Measurements from ENCODE around the gene FCAMR.

- TF ChIP-seq YY1 (IDR thresholded peaks at IDR 0.05; ENCODE audit: insufficient read depth, insufficient read length) (no peak), ZNF274 (IDR thresholded peaks at IDR 0.05; ENCODE audit: low read depth, low read length) (no peak)
Measured at GRCh38 chr1:206963740-206964139, 6.5 kb downstream of the FCAMR start.

All from NT2/D1 (cell line).